Adrenal gland (tissue), 12 donors: ENCODE measurements around the gene BCL2L13. TPM values are rescaled to one million over a fixed set of nuclear protein-coding genes. Genes with fewer than 3 reads are reported as not detected.

Source experiments
- DNase-seq, 7 donors: peaks; one replicate each; pipeline ENCODE4 v3.0.0-alpha.2; 2019 to 2020
- H3K27ac ChIP-seq, 5 donors: fragments of 200-600 bp; sonication (generic) in 4 of 5; 1 replicate in 3 of 5; 2 replicates in 2 of 5; pipeline versions ENCODE4 v1.5.1 to v1.8.0; 2016 to 2020; ENCODE audit warnings: mild to moderate bottlenecking in 1 of 5
- H3K27me3 ChIP-seq: fragments of 200-600 bp; 2 replicates; pipeline ENCODE4 v1.8.0; 2021
- H3K36me3 ChIP-seq, 2 donors: fragments of 200-600 bp; replicated peaks in 1 of 2; 1 replicate in 1 of 2; 2 replicates in 1 of 2; pipeline versions ENCODE4 v1.5.1 to v1.8.0; 2018 to 2022
- H3K4me1 ChIP-seq, 2 donors: fragments of 200-600 bp; replicated peaks in 1 of 2; 1 replicate in 1 of 2; 2 replicates in 1 of 2; pipeline versions ENCODE4 v1.5.1 to v1.8.0; 2018 to 2021
- H3K4me3 ChIP-seq, 4 donors: fragments of 200-600 bp; sonication (generic) in 3 of 4; one replicate each; pipeline ENCODE4 v1.5.1; 2016 to 2018
- H3K9me3 ChIP-seq, 3 donors: fragments of 200-600 bp; sonication (generic) in 1 of 3; replicated peaks in 1 of 3; 1 replicate in 2 of 3; 2 replicates in 1 of 3; pipeline versions ENCODE4 v1.5.1 to v1.8.0; 2016 to 2021
- POLR2A ChIP-seq, 2 donors: fragments of 450-650 bp; IDR thresholded peaks; one replicate each; pipeline ENCODE4 v1.6.1; 2017; ENCODE audit warnings: antibody characterized with exemption in 2 of 2, mild to moderate bottlenecking in 2 of 2, moderate library complexity in 1 of 2
- WGBS, 4 donors: extraction: QIAGEN DNeasy Blood & Tissue Kit in 2 of 4; methylation state at CpG; one replicate each; pipeline versions ENCODE4 v1.1.5 to v1.1.7; 2013 to 2017; 5-methylcytosine and 5-hydroxymethylcytosine counted together
- intact Hi-C, 2 donors: fragments of 100-400 bp; cut with DNase I; formaldehyde crosslinking; loops; one replicate each; pipeline versions ENCODE4 v1.14.1 to v1.15.0; 2022 to 2023
- polyA plus RNA-seq, 3 donors: library from polyadenylated mRNA; stranded (reverse); fragments of 200-250 nt in 2 of 3; fragments of 350-450 nt in 1 of 3; fragmentation: Illumina TruSeq in 1 of 3; extraction: RNeasy Lipid Tissue Mini Kit (QIAGEN cat#74804) in 1 of 3; gene quantifications; one replicate each; pipeline ENCODE4 v1.2.3, GENCODE V29; 2013 to 2014
- total RNA-seq, 9 donors: library from RNA; depleted of rRNA in 4 of 9; stranded (reverse); fragments of >200 nt in 4 of 9; fragments of 120-200 nt in 1 of 9; fragmentation: NEBNext Ultra II Directional in 1 of 9; extraction: Animal tissue kit (Norgen Biotek cat#: 25700) in 1 of 9; gene quantifications; one replicate each; pipeline versions ENCODE4 v1.1.0 to v1.2.4, GENCODE V29; 2013 to 2023
- TF ChIP-seq, protein P1 (sequence below), 6 experiments: fragments of 450-650 bp in 4 of 6; fragments of 200-600 bp in 2 of 6; sonication (generic) in 1 of 6; IDR thresholded peaks; 1 replicate in 5 of 6; 2 replicates in 1 of 6; pipeline versions ENCODE4 v1.5.1 to v1.8.0; 2016 to 2021; ENCODE audit warnings: antibody characterized with exemption in 6 of 6, mild to moderate bottlenecking in 2 of 6, moderate library complexity in 1 of 6
- donor health status: healthy with polysubstance abuse.
- donor health status: Bipolar disorder and iron deficiency.
- donor health status: DM: yes; HTN: yes; CAD: no.
- donor health status: DM: no; HTN: no; CAD: no.
- donor health status: DM: no; HTN: no; CAD: no.
- donor health status: DM: yes; HTN: yes; CAD: no.

Gene BCL2L13
- total and polyA plus RNA-seq, 12 donors: 30.9 to 142 (median 94.3) TPM

DNA sequence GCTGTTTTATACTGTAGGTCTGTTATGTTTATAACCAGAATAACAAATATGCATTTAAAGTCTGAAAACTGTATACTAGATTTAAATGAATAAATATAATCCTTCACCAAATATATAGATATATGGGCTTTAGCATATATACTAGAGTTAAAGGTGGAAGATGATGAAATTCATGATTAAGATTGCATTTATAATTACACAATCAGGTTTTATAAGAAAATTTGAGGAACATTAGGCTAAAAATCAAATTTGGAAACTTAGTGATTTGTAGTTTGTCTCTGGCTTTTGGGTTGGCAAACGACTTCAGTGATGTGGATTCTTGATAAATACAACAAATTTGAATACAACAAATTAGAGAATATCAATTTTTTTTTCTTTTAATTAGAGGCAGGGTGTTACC, 10.0 kb downstream of the BCL2L13 start:
- H3K27me3 ChIP-seq: no peaks in the 10 kb centered on the region
- no peak overlapping the region for H3K27ac ChIP-seq
- intact Hi-C loops: loop anchor here in 1 of 2 donors (10.0 kb wide), 1 partner anchor 46 kb away; no protein-coding TSS in a partner anchor
- no peak overlapping the region for H3K4me3 ChIP-seq
- DNase-seq: no peak
- H3K4me1 ChIP-seq: no peaks in the 10 kb centered on the region
- no peaks in the 10 kb centered on the region for H3K9me3 ChIP-seq
- 59 to 68% (median 62%) methylated on average over 1 of the region's 1 CpG for WGBS, 4 donors
- TF ChIP-seq, protein P1, sequence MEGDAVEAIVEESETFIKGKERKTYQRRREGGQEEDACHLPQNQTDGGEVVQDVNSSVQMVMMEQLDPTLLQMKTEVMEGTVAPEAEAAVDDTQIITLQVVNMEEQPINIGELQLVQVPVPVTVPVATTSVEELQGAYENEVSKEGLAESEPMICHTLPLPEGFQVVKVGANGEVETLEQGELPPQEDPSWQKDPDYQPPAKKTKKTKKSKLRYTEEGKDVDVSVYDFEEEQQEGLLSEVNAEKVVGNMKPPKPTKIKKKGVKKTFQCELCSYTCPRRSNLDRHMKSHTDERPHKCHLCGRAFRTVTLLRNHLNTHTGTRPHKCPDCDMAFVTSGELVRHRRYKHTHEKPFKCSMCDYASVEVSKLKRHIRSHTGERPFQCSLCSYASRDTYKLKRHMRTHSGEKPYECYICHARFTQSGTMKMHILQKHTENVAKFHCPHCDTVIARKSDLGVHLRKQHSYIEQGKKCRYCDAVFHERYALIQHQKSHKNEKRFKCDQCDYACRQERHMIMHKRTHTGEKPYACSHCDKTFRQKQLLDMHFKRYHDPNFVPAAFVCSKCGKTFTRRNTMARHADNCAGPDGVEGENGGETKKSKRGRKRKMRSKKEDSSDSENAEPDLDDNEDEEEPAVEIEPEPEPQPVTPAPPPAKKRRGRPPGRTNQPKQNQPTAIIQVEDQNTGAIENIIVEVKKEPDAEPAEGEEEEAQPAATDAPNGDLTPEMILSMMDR (IDR thresholded peaks at IDR 0.05): no peak
- no peak for TF ChIP-seq POLR2A (IDR thresholded peaks at IDR 0.05)
- H3K36me3 ChIP-seq: no peaks in the 10 kb centered on the region

GRCh38 chr22:17655289-17655688, 16.7 kb downstream of the BCL2L13 start:
- intact Hi-C loops: no loop called here
- Histone ChIP-seq H3K27ac (no peak overlapping the region), H3K36me3 (peaks cover 0 to 12% of the 10 kb centered on the region in 2 donors), H3K9me3 (no peaks in the 10 kb centered on the region), H3K4me1 (no peaks in the 10 kb centered on the region), H3K27me3 (no peaks in the 10 kb centered on the region), H3K4me3 (no peak overlapping the region)
- no peak for TF ChIP-seq POLR2A (IDR thresholded peaks at IDR 0.05)
- TF ChIP-seq, protein P1 (IDR thresholded peaks at IDR 0.05): no peak
- WGBS, 4 donors: 80 to 88% (median 85%) methylated on average over 3 of the region's 3 CpGs
- no peak for DNase-seq

DNA sequence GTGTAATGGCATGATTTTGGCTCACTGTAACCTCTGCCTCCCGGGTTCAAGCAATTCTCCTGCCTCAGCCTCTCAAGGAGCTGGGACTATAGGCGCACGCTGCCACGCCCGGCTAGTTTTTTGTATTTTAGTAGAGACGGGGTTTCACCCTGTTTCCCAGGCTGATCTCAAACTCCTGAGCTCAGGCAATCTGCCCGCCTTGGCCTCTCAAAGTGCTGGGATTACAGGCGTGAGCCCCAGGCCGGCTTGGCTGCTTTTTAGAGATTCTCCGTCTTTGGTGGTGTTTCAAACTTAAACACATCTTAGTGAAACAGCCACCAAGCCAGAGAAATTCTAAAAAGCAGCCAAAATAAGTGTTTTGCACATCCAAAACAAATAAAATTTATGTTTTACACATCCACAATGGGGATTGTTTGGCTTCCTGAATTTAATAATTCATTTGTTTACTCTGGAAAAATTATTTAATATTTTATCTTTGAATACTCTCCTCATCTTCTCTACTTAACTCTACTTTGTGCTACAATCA, 18.4 kb downstream of the BCL2L13 start:
- Histone ChIP-seq H3K4me1 (no peaks in the 10 kb centered on the region), H3K27ac (no peak overlapping the region), H3K9me3 (no peaks in the 10 kb centered on the region), H3K27me3 (no peaks in the 10 kb centered on the region), H3K4me3 (no peak overlapping the region), H3K36me3 (peaks cover 0 to 13% of the 10 kb centered on the region in 2 donors)
- TF ChIP-seq, protein P1 (IDR thresholded peaks at IDR 0.05): no peak
- no peak for TF ChIP-seq POLR2A (IDR thresholded peaks at IDR 0.05)
- no peak for DNase-seq
- 74 to 90% (median 88%) methylated on average over 10 of the region's 10 CpGs for WGBS, 4 donors
- intact Hi-C loops: no loop called here

DNA sequence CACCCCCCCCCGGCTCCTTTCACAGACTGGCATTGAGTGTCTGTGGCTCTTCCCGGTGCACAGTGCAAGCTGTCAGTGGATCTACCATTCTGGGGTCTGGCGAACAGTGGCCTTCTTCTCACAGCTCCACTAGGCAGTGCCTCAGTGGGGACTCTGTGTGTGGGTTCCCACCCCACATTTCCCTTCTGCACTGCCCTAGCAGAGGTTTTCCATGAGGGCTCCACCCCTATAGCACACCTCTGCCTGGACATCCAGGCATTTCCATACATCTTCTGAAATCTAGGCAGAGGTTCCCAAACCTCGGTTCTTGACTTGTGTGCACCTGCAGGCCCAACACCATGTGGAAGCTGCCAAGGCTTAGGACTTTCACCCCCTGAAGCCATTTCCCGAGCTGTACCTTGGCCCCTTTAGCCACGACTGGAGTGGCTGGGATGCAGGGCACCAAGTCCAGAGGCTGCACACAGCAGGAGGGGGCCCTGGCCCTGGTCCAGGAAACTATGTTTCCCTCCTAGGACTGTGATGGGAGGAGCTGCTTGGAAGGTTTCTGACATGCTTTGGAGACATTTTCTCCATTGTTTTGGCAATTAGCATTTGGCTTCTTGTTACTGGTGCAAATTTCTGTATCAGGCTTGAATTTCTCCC, 26.0 kb downstream of the BCL2L13 start:
- WGBS, 4 donors: 95 to 100% (median 97%) methylated on average over 3 to 6 of the region's 6 CpGs
- Histone ChIP-seq H3K27me3 (no peaks in the 10 kb centered on the region), H3K27ac (no peak overlapping the region), H3K4me1 (no peaks in the 10 kb centered on the region), H3K36me3 (peaks cover 0 to 32% of the 10 kb centered on the region in 2 donors), H3K9me3 (no peaks in the 10 kb centered on the region), H3K4me3 (no peak overlapping the region)
- no peak for TF ChIP-seq POLR2A (IDR thresholded peaks at IDR 0.05)
- TF ChIP-seq, protein P1 (IDR thresholded peaks at IDR 0.05): no peak
- DNase-seq: no peak
- intact Hi-C loops: no loop called here
